Measurements from ENCODE around the gene TCTN1. TPM values are rescaled to one million over a fixed set of nuclear protein-coding genes. Genes with fewer than 3 reads are reported as not detected.
A peak's percentile ranks its signal among the peaks of the same experiment; 100 is the strongest.
"Not testable (repeated sequence)": the region's sequence is repeated elsewhere in the genome, so short reads cannot be mapped to it uniquely, and the experiment has no call there.

TCTN1 gene
- total RNA-seq, 2 donors from 2014 or later, result 21.2 to 33.1 TPM

DNA sequence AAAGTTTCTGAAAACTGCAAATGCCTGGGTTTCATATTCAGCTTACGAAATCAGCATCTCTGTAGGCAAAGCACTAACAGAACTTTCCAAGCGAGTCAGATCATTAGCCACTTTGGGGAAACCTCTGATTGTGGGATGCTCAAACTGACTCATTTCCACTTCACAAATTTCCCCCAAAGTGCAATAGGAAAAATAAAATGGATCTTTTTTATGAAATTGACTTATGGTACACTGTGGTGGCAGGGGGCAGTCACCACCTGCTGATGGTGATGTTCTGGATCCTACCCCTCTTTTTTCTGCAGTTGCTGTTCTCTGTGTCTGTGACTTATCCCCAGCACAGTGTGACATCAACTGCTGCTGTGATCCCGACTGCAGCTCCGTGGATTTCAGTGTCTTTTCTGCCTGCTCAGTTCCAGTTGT is 5.6 kb downstream of the TCTN1 start:
- no peak for DNase-seq
- intact Hi-C loops (cut with DNase I), result no loop called here
- ATAC-seq, result no peak

DNA sequence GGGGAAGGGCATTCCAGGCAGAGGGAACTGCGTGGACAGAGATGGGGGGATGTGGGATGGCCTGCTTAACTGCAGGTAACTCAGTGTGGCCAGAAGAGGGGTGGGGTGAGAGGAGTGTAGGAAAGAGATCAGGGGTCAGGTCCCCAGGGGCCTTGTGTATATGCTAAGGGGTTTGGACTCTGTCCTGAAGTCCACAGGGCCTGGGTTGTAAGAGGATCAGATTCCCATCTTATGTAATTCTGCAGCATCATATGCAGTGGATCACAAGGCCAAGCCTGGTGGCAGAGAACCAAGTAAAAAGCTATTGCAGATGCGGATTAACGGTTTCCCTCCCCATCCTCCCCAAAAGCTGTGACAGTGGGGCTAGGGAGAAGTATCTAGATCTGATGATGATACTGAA is 8.7 kb downstream of the TCTN1 start:
- ATAC-seq, result no peak
- intact Hi-C loops (cut with DNase I), result no loop called here
- no peak for DNase-seq

DNA sequence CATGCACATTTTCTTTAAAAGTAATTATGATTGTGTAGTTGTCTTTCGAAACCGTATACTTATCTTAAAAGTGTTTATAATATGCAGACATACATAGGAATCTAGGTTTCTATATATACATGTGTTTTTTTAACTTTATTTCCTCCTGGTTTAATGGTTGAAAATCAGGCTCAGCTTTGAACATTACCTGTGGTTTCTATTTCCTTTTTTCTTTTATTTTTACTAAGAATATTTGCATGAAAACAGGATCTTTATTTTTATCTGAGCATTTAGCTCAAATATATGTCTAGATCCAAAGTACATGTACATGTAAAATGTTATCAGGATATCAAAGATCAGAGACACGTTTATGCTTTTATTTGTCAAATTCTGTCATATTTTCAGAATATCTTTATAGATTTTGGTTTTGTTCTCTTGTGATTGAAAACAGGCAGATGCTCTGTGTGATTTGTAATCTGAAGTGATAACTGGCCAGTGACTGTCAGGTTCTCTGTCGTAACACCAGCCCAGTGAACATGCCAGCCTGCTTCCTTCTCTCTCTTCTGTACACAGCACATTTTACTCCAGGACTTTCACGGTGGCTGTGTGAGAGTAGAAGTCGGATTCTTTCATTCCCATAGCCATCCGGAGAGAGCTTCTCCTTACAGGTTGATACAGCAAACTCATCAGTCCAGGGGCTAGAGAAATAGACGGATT is 13.7 kb downstream of the TCTN1 start:
- no peak for DNase-seq
- ATAC-seq, result no peak
- intact Hi-C loops (cut with DNase I), result no loop called here

DNA sequence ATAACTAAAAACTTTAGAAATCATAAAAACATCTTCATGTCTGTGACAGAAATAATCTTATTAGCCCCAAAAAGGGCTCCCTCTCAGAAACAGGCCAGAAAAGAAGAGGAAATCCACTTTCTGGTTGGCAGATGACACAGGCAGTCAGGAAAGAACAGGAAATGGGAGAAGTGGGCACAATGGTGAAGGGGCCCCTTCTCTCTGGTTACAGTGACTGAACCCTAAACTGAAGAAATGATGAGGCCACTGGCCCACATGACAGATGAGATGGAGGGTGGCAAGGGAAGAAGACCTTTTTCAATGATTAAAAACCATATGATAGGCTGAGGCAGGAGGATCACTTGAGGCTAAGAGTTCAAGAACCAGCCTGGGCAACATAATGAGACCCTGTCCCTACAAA is 21.1 kb downstream of the TCTN1 start:
- no peak for DNase-seq
- no peak for ATAC-seq
- intact Hi-C loops (cut with DNase I), result no loop called here

DNA sequence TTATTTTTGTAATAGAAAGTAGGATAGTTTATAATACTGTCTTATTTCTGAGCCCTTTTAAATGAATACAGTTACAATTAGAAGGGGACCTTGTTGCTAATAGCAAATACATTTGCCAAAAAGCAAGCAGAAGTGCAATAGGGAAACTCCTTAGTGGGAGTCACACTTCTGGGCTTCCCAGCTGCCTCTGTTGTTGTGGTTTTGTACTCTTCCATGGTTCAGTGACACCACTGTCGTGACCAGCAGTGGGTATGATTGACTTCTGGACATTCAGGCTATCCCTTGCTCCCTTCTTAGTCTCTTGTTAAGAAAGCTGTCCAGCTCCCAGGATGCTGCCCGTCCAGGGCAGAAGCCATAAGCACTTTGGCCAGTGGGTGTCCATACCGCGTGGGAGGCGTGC is 22.6 kb downstream of the TCTN1 start:
- intact Hi-C loops (cut with DNase I), result no loop called here
- ATAC-seq, result no peak
- no peak for DNase-seq

DNA sequence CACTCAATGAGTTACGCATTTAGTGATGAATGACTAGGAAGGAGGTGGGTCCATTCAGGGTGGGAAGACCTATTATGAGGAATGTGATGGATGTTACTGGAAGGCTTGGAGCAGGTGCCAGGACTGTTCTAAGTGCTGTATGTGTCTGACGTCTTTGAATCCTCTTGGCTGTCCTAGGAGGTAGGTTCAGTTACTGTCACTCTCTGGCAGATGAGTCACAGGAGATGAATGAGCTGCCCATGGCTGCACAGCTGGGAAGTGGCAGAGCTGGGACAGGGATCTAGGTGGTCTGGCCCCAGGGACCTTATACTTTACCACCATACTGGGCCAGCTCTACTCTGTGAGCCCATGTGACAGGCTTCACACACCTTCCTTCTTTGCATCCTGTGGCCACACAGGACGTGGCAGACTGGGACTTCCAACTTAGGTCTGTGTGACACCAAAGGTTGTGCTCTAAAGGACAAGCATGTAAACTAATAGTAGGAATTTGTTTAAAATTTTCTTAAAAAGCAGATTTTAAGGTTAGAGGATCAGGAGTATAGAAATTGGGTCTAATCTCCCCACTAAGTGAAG is 24.0 kb downstream of the TCTN1 start:
- intact Hi-C loops (cut with DNase I), result no loop called here
- ATAC-seq (peak in 1 of 2 donors; percentile 54), DNase-seq (peak; percentile 41)

DNA sequence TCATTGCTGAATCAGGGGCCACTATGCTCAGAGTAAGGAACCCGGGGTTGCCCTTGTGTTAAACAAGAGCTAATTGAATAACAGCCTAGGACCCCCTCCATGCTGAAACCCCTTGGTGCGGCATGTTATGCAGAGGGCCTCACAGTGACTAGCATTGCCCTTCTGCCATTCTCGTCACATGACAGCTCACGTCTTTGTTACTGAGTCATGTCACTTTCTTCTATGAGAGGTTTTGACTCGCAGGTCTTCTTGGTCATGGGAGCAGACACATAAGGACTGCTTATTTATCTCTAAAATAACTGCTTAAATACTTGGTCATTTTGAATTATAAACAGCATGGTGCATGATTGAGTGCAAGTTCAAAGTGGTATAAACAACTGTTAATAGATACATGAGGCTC is 24.9 kb downstream of the TCTN1 start:
- ATAC-seq, result no peak
- intact Hi-C loops (cut with DNase I), result no loop called here

DNA sequence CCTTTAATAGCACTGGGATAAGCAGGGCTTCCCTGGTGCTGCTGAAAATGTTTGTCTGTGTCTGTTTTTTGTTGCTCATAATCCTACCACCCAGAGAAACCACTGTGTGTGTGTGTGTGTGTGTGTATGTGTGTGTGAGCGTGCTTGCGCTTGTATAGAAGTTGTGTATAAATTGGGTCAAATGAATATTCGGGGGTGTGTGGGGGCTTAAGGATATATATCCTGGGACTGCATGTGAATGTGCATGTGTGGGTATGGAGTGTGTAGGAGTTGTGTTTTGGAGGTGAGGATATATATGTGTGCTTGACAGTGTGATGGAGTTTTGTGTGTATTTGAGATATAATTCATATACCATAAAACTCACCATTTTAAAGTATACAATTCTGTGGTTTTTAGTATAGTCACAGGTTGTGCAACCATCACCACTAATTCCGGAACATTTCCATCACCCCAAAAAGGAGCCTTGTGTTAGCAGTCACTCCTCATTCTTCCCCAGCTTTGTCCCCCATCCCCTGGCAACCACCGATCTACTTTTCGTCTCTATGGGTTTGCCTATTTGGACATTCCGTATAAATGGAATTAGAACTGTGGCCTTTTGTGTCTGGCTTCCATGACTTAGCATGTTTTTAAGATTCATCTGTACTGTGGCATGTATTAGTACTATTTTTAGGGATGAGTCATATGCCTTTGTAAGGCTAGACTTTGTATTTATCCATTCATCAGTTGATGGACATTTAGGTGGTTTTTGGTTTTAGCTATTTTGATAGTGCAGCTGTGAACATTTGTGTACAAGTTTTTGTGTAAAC is 25.6 kb downstream of the TCTN1 start:
- intact Hi-C loops (cut with DNase I), result loop anchor here in 1 of 2 donors (2.0 kb wide), 1 partner anchor 57 kb away; no protein-coding TSS in a partner anchor
- DNase-seq (no peak), ATAC-seq (peak in 1 of 2 donors; percentile 56)

More for the DNA sequence above, 24.9 kb downstream of the TCTN1 start:
- DNase-seq, result no peak

DNA sequence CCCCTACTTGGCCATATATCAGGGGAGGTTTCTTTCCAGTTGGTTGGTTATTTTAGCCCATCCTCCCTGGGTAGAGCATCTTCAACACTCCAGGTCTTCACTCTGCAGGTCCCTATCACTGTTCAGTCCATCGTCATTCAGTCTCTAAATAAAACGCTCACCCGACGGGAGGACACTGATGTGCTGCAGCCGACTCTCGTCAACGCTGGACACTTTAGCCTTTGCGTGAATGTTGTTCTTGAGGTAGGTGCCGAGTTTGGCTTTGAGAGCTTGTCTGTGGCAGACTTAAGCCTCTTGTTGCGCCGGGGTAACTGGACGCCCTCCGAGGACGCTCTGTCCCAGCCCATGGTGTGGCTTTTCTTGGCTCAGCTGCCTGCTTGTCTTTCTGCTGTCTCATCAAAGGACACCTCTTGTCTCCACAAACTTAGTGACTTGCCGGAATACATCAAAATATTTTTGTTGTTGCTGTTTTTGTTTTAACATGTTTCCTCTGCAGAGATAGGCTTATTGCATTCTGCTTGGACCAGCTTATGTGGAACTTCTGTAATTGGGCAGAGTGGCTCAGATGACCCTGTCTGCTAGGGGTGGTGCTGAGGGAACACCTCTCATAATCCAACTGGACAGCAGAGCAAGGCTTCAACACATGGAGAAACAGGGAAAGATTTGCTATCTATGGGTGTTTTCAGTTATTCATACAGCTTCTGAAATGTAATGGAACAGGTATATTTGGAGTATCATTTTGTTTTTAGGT is 26.5 kb downstream of the TCTN1 start:
- intact Hi-C loops (cut with DNase I), result loop anchor here in 1 of 2 donors (2.0 kb wide), 1 partner anchor 56 kb away; no protein-coding TSS in a partner anchor
- ATAC-seq, result peak; percentile 83 to 86
- peak; percentile 79 for DNase-seq

DNA sequence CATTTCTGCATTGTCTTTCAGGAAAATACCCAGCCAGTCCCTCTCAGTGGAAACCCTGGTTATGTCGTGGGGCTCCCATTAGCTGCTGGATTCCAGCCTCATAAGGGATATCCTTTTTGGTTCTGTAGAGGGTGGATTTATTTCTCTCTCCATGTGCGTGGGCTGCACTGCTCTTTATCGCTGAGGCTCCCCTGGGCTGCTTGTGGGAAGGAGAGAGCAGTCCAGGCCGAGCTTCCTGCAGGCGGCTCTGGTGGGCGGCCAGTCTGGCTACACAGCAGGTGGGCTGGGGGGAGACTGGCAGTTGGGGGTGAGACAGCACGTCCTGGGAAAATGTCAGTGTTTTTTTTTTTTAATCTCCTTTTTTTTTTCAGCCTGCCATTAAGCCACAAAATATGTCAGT is 27.6 kb downstream of the TCTN1 start:
- DNase-seq (peak; percentile 46), ATAC-seq (peak; percentile 52 to 60)
- intact Hi-C loops (cut with DNase I), result loop anchor here in 1 of 2 donors (2.0 kb wide), 1 partner anchor 55 kb away; no protein-coding TSS in a partner anchor

DNA sequence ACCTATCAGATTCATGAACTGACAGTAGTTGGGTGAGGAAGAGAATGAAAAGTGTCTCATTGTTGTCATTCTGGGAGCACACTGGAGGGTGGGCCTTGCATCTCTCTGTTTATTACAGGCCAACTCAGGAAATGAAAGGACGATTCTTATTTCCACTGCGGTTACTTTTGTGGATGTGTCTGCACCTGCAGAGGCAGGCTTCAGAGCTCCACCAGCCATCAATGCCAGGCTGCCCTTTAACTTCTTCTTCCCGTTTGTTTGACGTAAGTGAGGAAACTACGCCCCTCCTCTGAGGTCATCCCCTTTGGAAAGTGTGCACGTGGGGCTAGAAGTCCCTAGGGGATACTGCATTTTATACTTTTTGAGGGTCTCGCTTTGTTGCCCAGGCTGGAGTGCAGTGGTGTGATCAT is 33.7 kb downstream of the TCTN1 start:
- intact Hi-C loops (cut with DNase I), result no loop called here
- ATAC-seq (no peak), DNase-seq (no peak)

DNA sequence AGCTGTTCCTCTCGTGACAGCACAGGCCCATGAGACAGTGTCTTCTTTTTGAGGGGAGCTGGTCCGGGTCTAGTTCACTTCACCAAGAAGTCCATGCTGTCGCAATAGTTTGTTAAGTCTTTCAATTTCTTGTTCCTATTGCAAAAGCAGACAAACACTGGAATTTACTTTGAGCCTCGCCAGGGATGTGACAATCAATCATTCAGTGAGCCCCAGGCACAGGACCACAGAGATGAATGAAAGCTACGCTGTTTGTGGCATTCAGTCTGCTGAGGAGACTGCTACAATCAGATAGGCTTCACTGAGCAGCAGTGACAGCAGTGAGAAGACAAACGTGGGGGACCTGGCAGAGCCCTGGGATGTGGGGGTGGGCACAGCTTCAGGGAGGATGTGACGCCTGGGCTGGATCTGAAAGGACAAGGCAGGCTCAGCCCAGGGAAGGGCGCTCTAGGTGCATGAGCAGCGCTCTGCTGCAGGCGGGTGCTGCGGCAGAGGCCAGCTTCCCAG is 35.5 kb downstream of the TCTN1 start:
- intact Hi-C loops (cut with DNase I), result no loop called here
- ATAC-seq, result no peak
- no peak for DNase-seq

DNA sequence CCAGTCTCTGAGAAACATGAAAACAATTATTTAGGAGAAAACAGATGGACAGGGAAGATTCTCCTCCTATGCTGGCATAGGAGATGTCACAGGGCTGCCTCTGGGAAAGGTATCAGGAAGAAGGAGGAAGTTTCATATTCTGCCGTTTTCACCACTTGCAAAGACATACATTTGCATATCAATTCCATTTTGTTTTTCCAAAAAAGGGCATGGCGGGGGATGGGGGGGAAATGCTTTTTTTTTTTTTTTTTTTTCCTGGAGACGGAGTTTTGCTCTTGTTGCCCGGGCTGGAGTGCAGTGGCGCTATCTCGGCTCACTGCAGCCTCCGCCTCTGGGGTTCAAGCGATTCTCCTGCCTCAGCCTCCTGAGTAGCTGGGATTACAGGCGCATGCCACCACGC is 40.3 kb downstream of the TCTN1 start:
- ATAC-seq; intact Hi-C loops (cut with DNase I): not testable (repeated sequence)

DNA sequence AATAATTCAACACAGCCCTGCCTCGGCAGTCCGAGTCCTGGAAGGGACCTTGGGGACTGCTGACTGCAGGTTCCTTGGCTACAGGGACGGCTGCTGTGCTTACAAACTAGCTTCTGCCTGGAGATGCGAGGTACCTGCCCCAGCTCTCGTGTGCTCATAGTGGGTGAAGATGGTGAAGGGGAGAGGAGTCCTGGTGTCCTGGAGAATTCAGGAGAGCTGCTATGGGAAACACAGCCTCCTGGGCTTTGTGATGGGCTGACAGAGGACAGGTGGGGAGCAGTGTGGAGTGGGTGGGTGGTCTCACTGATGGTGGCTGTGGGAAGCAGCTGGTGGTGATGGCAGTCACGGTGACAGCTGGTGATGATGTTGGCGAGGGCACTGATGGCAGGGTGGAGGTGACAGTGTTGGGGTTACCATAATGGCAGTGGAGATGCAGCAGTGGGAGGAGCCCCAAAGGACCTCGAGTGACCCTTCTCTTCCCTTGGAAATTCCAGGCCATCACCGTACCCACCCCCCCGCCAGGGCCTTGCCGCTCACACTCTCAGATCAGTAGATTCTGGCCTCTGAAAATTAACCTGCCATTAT is 42.2 kb downstream of the TCTN1 start:
- ATAC-seq (no peak), DNase-seq (no peak)
- intact Hi-C loops (cut with DNase I), result no loop called here

More for the DNA sequence above, 40.3 kb downstream of the TCTN1 start:
- DNase-seq, result not testable (repeated sequence)

DNA sequence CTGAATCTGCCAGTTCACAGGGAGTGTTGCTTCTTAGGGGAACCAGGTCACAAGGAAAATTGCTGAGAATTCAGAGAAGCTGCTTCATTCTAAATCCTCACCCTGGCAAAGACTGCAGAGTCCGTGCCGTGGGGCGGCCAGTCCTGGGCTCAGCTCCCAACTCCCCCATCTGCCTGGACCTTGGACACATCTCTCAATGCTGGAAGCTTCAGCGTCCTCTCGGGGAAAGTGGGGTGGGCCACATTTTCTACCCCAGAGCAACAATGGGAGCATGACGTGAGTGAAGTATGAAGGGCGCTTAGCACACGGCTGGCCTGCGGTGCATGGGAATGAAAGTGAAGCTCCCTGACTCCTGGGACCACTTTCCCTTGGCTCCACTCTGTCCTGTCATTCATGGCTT is 43.8 kb downstream of the TCTN1 start:
- intact Hi-C loops (cut with DNase I), result no loop called here
- no peak for DNase-seq
- peak in 1 of 2 donors; percentile 71 for ATAC-seq

DNA sequence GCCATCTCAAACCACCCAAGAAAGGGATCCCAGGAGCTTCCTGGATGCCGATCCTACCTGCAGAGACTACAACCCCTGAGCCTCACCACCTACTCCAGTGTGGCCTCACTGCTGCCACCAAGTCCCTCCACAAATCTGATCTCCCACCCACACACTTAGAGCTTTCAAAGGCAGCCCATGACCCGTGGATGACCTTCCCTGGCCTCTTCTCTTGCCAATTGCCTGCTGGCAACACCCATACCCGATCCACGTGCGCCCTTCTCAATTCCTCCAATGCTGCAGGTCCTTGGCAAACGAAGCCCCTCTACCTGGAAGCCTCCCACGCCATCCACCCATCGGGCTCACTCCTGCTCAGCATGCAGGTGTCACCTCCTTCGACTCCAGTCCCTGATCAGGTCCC is 44.3 kb downstream of the TCTN1 start:
- intact Hi-C loops (cut with DNase I), result no loop called here
- ATAC-seq, result no peak
- DNase-seq, result no peak

DNA sequence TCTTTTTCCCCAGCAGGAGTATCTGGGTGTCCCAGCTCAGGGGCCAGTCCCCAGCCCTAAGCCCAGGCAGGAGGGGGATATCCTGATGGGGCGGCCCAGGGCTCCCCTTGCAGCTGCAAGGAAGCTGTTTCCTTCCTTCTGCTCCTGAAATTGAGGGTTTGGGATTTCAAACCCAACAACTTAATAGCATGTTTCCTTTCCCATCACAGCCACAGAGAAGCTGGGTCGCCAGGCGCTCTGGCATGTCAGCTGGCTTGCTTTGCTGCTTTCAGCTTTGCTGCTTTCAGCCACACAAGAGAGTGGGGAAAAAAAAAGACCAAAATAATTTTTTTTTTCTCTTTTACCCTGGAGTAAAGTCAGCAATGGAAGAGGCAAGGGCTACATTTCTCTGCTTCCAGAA is 44.9 kb downstream of the TCTN1 start:
- no peak for DNase-seq
- intact Hi-C loops (cut with DNase I), result no loop called here
- ATAC-seq, result no peak

DNA sequence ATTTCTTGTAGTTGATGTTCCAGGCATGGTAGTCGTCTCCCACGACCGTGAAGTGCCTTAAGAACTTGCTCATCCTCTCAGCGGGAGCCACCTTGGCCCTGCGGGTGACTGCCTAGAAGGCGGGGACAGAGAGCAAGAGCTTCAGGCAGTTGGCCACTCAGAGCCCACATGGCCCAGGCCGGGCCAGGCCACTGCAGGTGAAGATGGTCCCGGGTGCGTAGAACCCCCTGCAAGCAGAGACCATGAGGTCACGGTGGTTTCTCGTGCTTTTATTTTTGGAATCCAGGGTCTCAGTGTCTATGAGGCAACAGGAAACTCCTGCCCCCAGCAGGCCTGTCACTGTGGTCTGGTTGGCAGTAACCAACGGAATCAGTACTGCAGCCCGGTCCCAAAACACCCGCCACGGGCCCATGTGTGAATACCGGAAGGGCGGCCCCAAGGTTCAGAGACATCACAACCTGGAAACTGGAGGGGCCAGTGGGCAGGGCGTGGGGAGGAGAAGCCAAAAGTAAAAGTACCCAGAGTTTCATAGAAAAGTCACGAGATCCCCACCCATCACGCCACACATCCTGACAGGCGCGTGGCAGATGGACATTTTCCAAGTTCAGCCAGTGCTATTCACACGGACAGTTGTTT is 47.5 kb downstream of the TCTN1 start:
- intact Hi-C loops (cut with DNase I), result no loop called here
- DNase-seq (no peak), ATAC-seq (peak; percentile 40 to 44)
